ENCODE measurements around the gene CDKN2D. TPM values are rescaled to one million over a fixed set of nuclear protein-coding genes. Genes with fewer than 3 reads are reported as not detected.

Gene CDKN2D
- total and polyA plus RNA-seq, 2 of the 8 experiments (the other 6 are each of a cell fraction or from before 2014, with no cell fraction given): 3.0 to 4.0 TPM

- Histone ChIP-seq H3K4ac (replicated peaks; ENCODE audit: insufficient read length, low read depth, low read length) (no peak overlapping the region), H2BK15ac (ENCODE audit: low read length) (no peak overlapping the region), H3K27me3 (replicated peaks in 1 of 4; ENCODE audit: control insufficient read depth in 3 of 4, extremely low read depth in 1 of 4, insufficient read depth in 3 of 4, low read length in 3 of 4) (no peaks in the 10 kb centered on the region), H3K4me3 (ENCODE audit: extremely low read depth in 1 of 4, insufficient read depth in 2 of 4, low read depth in 3 of 4, low read length in 4 of 4) (no peak overlapping the region), H3K27ac (ENCODE audit: low read depth, low read length) (no peak overlapping the region), H4K5ac (ENCODE audit: insufficient read length, low read depth, low read length) (no peak overlapping the region), H2AK5ac (ENCODE audit: low read depth, low read length) (no peak overlapping the region), H2BK12ac (ENCODE audit: low read depth, low read length) (no peak overlapping the region), H3K4me2 (ENCODE audit: insufficient read depth in 1 of 2, low read depth in 2 of 2, low read length in 2 of 2) (no peak overlapping the region), H3K23ac (ENCODE audit: insufficient read length) (no peak overlapping the region), H3K18ac (ENCODE audit: extremely low read depth, low read length) (no peak overlapping the region), H2BK20ac (ENCODE audit: low read length) (no peak overlapping the region), H2AFZ (ENCODE audit: low read length) (no peak overlapping the region), H4K20me1 (replicated peaks in 1 of 2; ENCODE audit: control insufficient read depth in 1 of 2, insufficient read depth in 2 of 2, low read length in 2 of 2) (peaks cover 6 to 16% of the 10 kb centered on the region in 2 experiments), H3K79me2 (ENCODE audit: control insufficient read depth in 1 of 2, insufficient read depth in 2 of 2, low read length in 2 of 2) (peaks cover 0 to 9% of the 10 kb centered on the region in 2 experiments; a peak in 2 of 4 replicates), H3K9me3 (ENCODE audit: insufficient read depth in 2 of 2, low read depth in 1 of 2, low read length in 1 of 2) (no peaks in the 10 kb centered on the region), H3K14ac (ENCODE audit: insufficient read length) (no peak overlapping the region), H3K79me1 (ENCODE audit: low read depth, low read length) (peaks cover 5% of the 10 kb centered on the region), H3K4me1 (replicated peaks in 1 of 4; ENCODE audit: control insufficient read depth in 3 of 4, insufficient read depth in 4 of 4, low read length in 3 of 4) (peaks cover 0 to under 1% (median 0%) of the 10 kb centered on the region in 4 experiments; a peak in 2 of 7 replicates), H3K23me2 (ENCODE audit: low read depth, low read length) (no peaks in the 10 kb centered on the region), H3K56ac (replicated peaks; ENCODE audit: insufficient read length, low read depth, low read length) (no peak overlapping the region), H2BK5ac (ENCODE audit: low read depth, low read length) (no peak overlapping the region), H3K9ac (replicated peaks in 1 of 4; ENCODE audit: extremely low read depth in 1 of 4, low read depth in 3 of 4, low read length in 3 of 4) (no peak overlapping the region), H2BK120ac (replicated peaks; ENCODE audit: low read depth, low read length) (no peak overlapping the region), H4K91ac (replicated peaks; ENCODE audit: insufficient read length, low read length) (no peak overlapping the region), H3K36me3 (ENCODE audit: control insufficient read depth in 2 of 4, insufficient read depth in 4 of 4, low read length in 3 of 4) (peaks cover 9 to 44% (median 36%) of the 10 kb centered on the region in 4 experiments; a peak in 7 of 8 replicates), H4K8ac (ENCODE audit: extremely low read depth, insufficient read depth, low read length) (no peak overlapping the region)
- TF ChIP-seq FOSL1 (IDR thresholded peaks at IDR 0.05; ENCODE audit: insufficient read depth, low read depth, low read length) (no peak), MAX (IDR thresholded peaks at IDR 0.05) (no peak), JUN (IDR thresholded peaks at IDR 0.05; ENCODE audit: low read depth, low read length) (no peak), RNF2 (IDR thresholded peaks at IDR 0.05; ENCODE audit: borderline replicate concordance, low read depth, low read length, missing control alignments, poor library complexity, severe bottlenecking) (no peak), RBBP5 (IDR thresholded peaks at IDR 0.05; ENCODE audit: borderline replicate concordance, low read depth, low read length) (no peak)
- no peak for DNase-seq (ENCODE audit: low read depth in 1 of 2, low spot score in 2 of 2)
- ChIA-PET POLR2A (ENCODE audit: partially characterized antibody) (no interaction called here), CTCF (ENCODE audit: partially characterized antibody) (interaction anchor here (1.2 to 2.3 kb wide), 2 partner anchors 12 to 38 kb away, joined by 3 to 9 read pairs; no protein-coding TSS in a partner anchor)
- no peak for FAIRE-seq
- WGBS, 2 experiments (ENCODE audit: extremely low coverage in 1 of 2, insufficient coverage in 1 of 2, insufficient read length in 1 of 2, insufficient replicate concordance in 2 of 2, low coverage in 1 of 2, low lambda C conversion rate in 2 of 2, missing lambda C conversion rate in 1 of 2): 98% methylated on average over 7 of the region's 7 CpGs; no CpG with 5 or more reads in 1 of the 2 experiments
Observed at GRCh38 chr19:10549733-10550132, 19.0 kb downstream of the CDKN2D start.

Measured in H1 (cell line).